HG03432 (cell line): ENCODE results near the gene ANKRD39.

Source experiments
- ATAC-seq: cut with Tn5 transposase; IDR thresholded peaks from one replicate; pipeline ENCODE4 v1.9.1; 2021; ENCODE audit warnings: mild to moderate bottlenecking, moderate library complexity; ENCODE audit not compliant: unreplicated experiment

ANKRD39 gene

DNA sequence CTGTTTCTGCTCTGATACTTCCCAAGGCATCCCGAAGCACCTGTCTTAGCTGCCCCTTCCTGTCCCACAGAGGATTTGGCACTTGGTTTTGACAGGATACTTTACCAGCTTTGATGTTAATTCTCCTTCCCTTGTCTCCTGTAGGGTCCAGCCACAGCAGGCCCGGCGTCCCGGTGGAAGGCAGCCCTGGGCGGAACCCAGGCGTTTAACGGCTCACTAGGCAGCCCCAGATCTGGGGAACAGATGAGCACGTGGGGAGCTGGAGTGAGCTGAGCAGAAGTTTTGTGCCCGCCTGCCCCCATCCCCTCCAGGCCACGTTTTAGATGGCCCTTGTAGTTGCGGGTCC is 25.4 kb downstream of the ANKRD39 start:
- ATAC-seq: no peak

- ATAC-seq: no peak
Observed at GRCh38 chr2:96831679-96832078, 26.1 kb downstream of the ANKRD39 start.

GRCh38 chr2:96830044-96830562 is 27.7 kb downstream of the ANKRD39 start:
- ATAC-seq: no peak

GRCh38 chr2:96828874-96829273 is 28.9 kb downstream of the ANKRD39 start:
- ATAC-seq: no peak

GRCh38 chr2:96828436-96828835 is 29.4 kb downstream of the ANKRD39 start:
- ATAC-seq: no peak

GRCh38 chr2:96826546-96827278 is 31.1 kb downstream of the ANKRD39 start:
- no peak for ATAC-seq

DNA sequence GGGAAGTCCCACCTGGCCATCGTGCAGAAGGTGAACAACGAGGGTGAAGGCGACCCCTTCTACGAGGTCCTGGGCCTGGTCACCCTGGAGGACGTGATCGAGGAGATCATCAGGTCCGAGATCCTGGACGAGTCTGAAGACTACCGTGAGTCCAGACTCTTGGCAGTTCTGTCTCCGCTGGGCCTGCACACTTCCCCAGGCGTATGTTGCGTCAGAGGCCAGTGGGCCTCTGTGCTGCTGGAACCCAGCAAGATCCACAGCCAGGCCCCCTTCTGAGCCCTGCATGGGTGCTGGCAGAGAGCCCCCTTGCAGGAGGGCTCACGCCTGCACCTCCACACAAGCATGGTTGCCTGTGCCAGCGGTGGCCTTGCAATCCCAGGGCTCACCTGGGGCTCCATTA is 32.8 kb downstream of the ANKRD39 start:
- ATAC-seq: no peak

- no peak for ATAC-seq
Observed at GRCh38 chr2:96824079-96824870, 33.5 kb downstream of the ANKRD39 start.

GRCh38 chr2:96823198-96823597 is 34.6 kb downstream of the ANKRD39 start:
- ATAC-seq: no peak

DNA sequence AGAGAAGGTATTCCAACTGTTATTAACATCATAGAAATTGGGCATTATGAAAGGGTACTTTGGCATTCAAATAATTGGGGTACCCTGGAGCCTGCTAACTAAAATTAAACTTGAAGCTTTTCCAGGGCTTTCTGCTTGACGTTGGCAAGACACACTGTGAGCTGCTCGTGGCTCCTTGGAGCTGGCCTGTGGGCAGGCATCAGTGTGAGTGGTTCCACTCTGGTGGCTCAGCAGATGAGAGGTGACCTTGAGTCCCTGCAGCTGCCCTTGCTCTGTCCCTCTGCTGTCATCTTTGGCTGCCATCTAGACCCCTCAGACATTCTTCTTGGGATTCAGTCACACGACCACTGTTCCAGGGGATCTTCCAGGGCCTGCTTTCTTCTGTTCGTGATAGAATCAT is 35.0 kb downstream of the ANKRD39 start:
- no peak for ATAC-seq

DNA sequence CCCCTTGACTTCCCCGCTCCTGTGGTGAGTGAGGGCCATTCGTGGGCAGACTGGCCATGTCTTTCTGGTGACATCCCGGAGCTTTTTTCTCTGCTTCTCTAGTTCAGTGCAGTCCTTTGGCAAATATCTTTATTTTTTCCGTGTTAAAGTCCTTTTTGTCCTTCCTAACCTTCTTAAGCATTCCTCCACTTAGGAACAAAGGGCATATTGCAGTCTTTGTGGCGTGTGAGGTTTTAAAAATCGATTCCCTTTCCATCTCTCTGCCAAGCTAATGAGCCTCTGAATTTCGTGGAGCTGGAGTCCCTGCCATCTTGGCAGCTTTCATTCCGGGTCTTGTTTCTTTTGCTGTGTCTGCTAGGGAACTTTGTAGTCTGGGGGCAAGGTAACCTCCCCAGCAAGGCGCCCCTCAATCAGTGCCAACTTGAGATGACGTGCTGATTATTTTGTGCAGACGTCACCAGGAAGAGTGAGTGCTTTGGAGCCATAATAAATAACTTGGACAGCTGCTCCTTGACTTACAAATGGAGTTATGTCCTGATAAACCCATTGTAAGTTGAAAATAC is 36.6 kb downstream of the ANKRD39 start:
- ATAC-seq: no peak

GRCh38 chr2:96819876-96820511 is 37.8 kb downstream of the ANKRD39 start:
- ATAC-seq: no peak

DNA sequence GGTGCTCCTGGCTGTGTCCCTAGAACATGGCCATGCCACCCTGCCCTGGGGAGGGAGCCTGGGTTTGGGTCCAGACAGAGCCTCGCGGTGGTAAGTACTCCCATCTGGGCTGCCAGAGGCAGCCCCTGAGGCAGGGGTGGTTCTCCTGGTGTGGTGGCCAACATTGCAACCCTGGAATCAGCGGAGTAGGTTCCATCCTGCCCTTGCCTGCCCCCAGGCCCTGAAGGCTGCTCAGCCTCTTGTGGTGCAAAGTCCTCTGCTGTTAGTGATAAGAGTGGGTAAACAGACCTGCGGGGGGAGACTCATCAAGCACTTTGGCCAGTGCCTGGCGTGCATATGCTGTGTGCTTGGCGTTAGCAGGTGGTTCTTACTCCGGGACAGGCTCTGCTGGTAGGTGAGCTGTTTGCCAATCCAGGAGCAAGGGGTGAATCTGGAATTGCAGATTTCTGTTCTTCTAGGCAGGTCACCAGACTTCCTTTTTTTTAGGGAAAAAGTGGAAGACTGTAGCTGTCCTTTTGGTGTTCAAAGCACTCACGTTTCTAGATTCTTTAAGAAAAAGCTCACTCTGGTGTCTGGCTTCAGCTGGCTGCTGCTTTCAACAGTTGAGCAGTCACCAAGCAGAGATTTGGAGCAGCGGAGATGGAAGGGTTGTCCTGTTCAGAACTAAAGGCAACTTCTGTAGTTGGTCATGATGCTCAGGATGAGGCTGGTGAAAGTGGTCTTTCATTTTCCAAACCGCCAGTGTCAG is 38.5 kb downstream of the ANKRD39 start:
- no peak for ATAC-seq

DNA sequence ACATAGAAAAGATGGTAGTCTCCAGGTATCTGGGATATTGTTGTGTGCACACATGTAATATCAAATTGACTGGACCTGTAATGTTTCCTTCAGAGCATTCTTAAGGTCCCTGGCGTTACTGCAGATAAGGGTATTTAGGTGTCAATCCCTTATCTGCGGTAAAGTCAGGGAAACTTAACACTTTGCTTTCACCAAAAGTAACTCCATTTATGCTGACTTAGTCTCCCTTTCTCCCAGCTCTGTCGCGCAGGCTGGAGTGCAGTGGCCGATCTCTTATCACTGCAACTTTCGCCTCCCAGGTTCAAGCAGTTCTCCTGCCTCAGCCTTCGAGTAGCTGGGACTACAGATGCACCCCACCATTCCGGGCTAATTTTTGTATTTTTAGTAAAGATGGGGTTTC is 39.9 kb downstream of the ANKRD39 start:
- no peak for ATAC-seq

DNA sequence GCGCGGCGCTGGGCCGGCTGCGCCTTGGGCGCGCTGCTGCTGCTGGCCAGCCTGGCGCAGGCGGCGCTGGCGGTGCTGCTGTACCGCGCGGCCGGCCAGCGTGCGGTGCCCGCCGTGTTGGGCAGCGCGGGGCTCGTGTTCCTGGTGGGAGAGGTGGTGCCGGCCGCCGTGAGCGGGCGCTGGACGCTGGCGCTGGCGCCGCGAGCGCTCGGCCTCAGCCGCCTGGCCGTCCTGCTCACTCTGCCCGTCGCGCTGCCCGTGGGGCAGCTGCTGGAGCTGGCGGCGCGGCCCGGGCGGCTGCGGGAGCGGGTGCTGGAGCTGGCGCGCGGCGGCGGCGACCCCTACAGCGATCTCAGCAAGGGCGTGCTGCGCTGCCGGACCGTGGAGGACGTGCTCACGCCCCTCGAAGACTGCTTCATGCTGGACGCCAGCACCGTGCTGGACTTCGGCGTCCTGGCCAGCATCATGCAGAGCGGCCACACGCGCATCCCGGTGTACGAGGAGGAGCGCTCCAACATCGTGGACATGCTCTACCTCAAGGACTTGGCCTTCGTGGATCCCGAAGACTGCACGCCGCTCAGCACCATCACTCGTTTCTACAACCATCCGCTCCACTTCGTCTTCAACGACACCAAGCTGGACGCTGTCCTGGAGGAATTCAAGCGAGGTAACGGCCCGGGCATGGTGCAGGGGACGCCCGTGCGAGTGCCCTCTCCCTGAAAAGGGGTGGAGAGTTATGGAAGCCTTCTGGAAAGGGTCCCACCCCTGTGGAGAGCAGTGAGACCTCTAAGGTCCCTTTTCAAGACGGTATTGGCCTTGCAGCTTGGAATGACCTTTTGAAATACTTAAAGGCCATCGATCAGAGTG is 40.7 kb downstream of the ANKRD39 start:
- ATAC-seq: peak; percentile 0

DNA sequence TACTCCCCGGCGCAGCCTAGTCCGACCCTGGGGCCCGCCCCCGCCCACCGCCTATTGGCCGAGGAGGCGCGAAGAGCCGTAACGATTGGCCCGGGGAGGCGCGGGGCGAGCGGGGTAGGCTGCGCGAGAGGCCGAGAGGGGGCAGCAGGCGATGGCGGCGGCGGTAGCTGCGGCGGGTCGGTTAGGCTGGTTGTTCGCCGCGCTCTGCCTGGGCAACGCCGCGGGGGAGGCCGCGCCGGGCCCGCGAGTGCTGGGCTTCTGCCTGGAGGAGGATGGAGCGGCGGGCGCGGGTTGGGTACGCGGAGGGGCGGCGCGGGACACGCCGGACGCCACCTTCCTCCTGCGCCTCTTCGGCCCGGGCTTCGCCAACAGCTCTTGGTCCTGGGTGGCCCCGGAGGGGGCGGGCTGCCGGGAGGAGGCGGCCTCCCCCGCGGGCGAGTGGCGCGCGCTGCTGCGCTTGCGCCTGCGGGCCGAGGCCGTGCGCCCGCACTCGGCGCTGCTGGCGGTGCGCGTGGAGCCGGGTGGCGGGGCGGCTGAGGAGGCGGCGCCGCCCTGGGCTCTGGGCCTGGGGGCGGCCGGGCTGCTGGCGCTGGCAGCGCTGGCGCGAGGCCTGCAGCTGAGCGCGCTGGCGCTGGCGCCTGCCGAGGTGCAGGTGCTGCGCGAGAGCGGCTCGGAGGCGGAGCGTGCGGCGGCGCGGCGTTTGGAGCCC is 41.5 kb downstream of the ANKRD39 start, which contains the start of gene CNNM3:
TSS of gene CNNM3 (plus strand) at position 142 of the 709 bp plus-strand sequence. CDS start at position 152, 10 bp downstream.
- peak; percentile 90 for ATAC-seq

DNA sequence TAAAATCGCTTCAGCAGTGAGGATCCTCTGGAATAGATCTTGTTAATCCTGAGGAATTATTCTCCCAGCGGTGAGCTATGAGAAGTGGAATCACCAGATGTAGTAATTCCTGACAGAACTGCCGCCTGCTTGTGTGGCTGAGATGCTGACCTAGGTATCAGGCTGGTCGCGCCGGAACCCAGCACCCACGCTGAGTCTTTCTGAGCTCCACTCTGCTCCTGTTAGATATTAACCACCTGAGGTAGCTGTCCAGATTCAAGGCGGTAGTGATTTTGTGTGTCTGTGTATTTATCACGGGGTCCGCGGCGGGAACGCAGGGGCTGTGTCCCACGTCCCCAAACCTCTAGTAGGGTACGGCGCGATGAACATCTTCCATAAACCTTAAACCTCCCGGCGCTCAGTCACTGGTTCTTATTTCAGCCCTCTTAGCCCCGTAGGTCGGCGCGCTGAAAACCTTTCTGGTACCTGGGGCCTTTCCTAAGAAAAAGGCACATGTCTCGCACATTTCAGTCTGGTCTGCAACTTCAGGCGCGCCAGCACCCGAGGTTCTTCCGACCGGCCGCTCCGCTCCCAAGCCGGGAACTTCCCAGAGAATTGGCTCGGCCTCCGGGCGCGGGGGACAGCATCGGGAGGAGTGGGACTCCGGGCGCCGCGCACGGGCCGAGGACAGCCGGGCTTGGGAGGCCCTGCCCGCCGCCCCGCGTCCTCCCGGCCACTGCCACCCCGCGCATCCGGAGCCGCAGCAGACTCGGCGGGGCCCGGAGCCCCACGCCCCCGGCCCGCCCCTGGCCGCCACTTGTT is 42.3 kb downstream of the ANKRD39 start:
- peak; percentile 9 for ATAC-seq

DNA sequence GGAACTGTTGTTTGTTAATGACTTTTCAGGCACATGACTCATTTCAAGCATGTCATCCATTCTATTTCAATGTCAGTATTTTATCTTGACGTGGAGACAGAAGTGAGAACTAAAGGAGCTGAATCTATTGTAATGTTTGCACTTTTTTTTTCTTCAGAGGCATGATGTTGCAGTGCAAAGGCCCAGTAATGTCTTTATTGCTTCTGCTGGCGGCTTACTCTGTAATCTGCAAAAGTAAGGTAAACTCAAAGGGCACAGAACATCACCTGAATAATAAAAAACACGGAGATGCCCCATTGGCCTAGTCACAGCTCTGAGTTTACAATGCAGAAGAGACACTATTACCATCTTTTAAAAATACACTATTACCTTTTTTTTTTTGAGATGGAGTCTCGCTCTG is 44.2 kb downstream of the ANKRD39 start:
- no peak for ATAC-seq
